Daoy (cell line): Measurements from ENCODE around the gene ATG14. TPM values are rescaled to one million over a fixed set of nuclear protein-coding genes. Genes with fewer than 3 reads are reported as not detected.

Experiments
- DNase-seq: peaks from one replicate; pipeline ENCODE4 v3.0.0-alpha.2; 2015; ENCODE audit warnings: low read depth
- total RNA-seq: library from RNA; depleted of rRNA; stranded (reverse); fragments of >200 nt; shearing (Covaris generic); gene quantifications from 2 replicates; pipeline ENCODE4 v1.2.3, GENCODE V29; 2014; rRNA removed

Gene ATG14
- total RNA-seq, 1 experiment from 2014 or later: 12.7 TPM

DNA sequence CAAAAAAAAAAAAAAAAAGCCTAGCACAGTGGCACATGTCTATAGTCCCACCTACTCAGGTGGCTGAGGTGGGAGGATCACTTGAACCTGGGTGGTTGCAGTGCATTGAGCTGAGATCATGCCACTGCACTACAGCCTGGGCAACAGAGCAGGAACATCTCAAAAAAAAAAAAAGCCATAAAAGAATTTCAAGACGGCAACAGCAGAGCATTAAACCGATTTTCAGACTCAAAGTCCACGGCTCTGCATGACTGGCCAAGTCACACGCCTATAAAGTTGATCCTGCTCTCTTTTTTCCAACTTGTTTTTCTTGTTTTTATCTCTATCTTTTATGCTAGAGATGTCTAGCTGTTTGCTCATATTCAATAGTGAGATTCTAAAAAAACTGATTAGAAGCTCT, 95.1 kb downstream of the ATG14 start:
- DNase-seq: no peak

Other genes with a start within 250 kb of the ATG14 start
- gene DLGAP5, start 220.2 kb downstream of the ATG14 start, total RNA-seq: 155 and 171 TPM in 2 replicates
- 16.9 and 24.1 TPM in 2 replicates for gene FBXO34, start 140.4 kb downstream of the ATG14 start, total RNA-seq
- not detected in 2 replicates for gene TBPL2, start 28.8 kb upstream of the ATG14 start, total RNA-seq
- 221 and 307 TPM in 2 replicates for gene KTN1, start 168.4 kb upstream of the ATG14 start, total RNA-seq